HG03558 (cell line): Measurements from ENCODE around the gene PDZD8.

Source experiments
- ATAC-seq: cut with Tn5 transposase; IDR thresholded peaks from one replicate; pipeline ENCODE4 v1.9.1; 2021; ENCODE audit warnings: moderate number of reproducible peaks; ENCODE audit not compliant: unreplicated experiment; ENCODE audit errors: extremely low read depth

PDZD8 gene

GRCh38 chr10:117259279-117259678 is 116.0 kb downstream of the PDZD8 start:
- ATAC-seq: no peak

- ATAC-seq: no peak
Observed at GRCh38 chr10:117257721-117258120, 117.5 kb downstream of the PDZD8 start.

- ATAC-seq: no peak
Observed at GRCh38 chr10:117256910-117257309, 118.3 kb downstream of the PDZD8 start.

GRCh38 chr10:117255835-117256460 is 119.3 kb downstream of the PDZD8 start:
- no peak for ATAC-seq

- ATAC-seq: no peak
Observed at GRCh38 chr10:117254774-117255735, 120.2 kb downstream of the PDZD8 start.

GRCh38 chr10:117254338-117254737 is 120.9 kb downstream of the PDZD8 start:
- ATAC-seq: no peak

- no peak for ATAC-seq
Observed at GRCh38 chr10:117253908-117254307, 121.3 kb downstream of the PDZD8 start.

- ATAC-seq: no peak
Observed at GRCh38 chr10:117250411-117250810, 124.8 kb downstream of the PDZD8 start.

- ATAC-seq: no peak
Observed at GRCh38 chr10:117249493-117250093, 125.6 kb downstream of the PDZD8 start.

GRCh38 chr10:117248750-117249465 is 126.3 kb downstream of the PDZD8 start:
- ATAC-seq: no peak

- ATAC-seq: no peak
Observed at GRCh38 chr10:117246997-117247671, 128.1 kb downstream of the PDZD8 start.

GRCh38 chr10:117242463-117242832 is 132.8 kb downstream of the PDZD8 start:
- ATAC-seq: no peak

GRCh38 chr10:117241541-117242462 is 133.4 kb downstream of the PDZD8 start:
- ATAC-seq: no peak

- no peak for ATAC-seq
Observed at GRCh38 chr10:117240621-117241529, 134.4 kb downstream of the PDZD8 start, which contains the start of gene SLC18A2. TSS of gene SLC18A2 (plus strand) at chr10:117241114. CDS start at chr10:117241694, 580 bp downstream.

GRCh38 chr10:117239721-117240620 is 135.3 kb downstream of the PDZD8 start:
- ATAC-seq: no peak

GRCh38 chr10:117239051-117239450 is 136.2 kb downstream of the PDZD8 start:
- ATAC-seq: no peak
